Germinal center (tissue), 1 donor: ENCODE measurements around the gene DNAJC7.
"Not testable (repeated sequence)": the region's sequence is repeated elsewhere in the genome, so short reads cannot be mapped to it uniquely, and the experiment has no call there.

Experiments used
- DNase-seq: peaks from one replicate; pipeline ENCODE4 v3.0.0; 2012; ENCODE audit warnings: mixed read lengths, low spot score

DNAJC7 gene

GRCh38 chr17:42040818-42041217 is 23.6 kb upstream of the DNAJC7 start:
- DNase-seq: no peak

- no peak for DNase-seq
These were observed 22.8 kb upstream of the DNAJC7 start for GRCh38 chr17:42039794-42040763.

- DNase-seq: no peak
These were observed 21.2 kb upstream of the DNAJC7 start for GRCh38 chr17:42038221-42038973.

GRCh38 chr17:42034059-42034458 is 16.8 kb upstream of the DNAJC7 start:
- DNase-seq: no peak

- no peak for DNase-seq
These were observed 14.3 kb upstream of the DNAJC7 start for GRCh38 chr17:42031584-42031983.

- DNase-seq: no peak
These were observed 11.5 kb upstream of the DNAJC7 start for GRCh38 chr17:42028791-42029127.

GRCh38 chr17:42027961-42028790 is 10.9 kb upstream of the DNAJC7 start:
- DNase-seq: no peak

- no peak for DNase-seq
These were observed 10.3 kb upstream of the DNAJC7 start for GRCh38 chr17:42027590-42027889.

- no peak for DNase-seq
These were observed 9.8 kb upstream of the DNAJC7 start for GRCh38 chr17:42026857-42027589.

- DNase-seq: no peak
These were observed 8.7 kb upstream of the DNAJC7 start for GRCh38 chr17:42025936-42026335.

- no peak for DNase-seq
These were observed 7.9 kb upstream of the DNAJC7 start for GRCh38 chr17:42025191-42025579.

GRCh38 chr17:42023524-42024349 is 6.5 kb upstream of the DNAJC7 start:
- no peak for DNase-seq

- DNase-seq: not testable (repeated sequence)
These were observed 3.6 kb upstream of the DNAJC7 start for GRCh38 chr17:42020845-42021244.

GRCh38 chr17:42019509-42020404 is 2.5 kb upstream of the DNAJC7 start, which contains the start of gene NKIRAS2:
Gene NKIRAS2 (plus strand): TSS chr17:42020090. CDS start chr17:42021578, 1,488 bp downstream.
- peak; percentile 94 for DNase-seq

- DNase-seq: no peak
These were observed 1.7 kb upstream of the DNAJC7 start for GRCh38 chr17:42018988-42019387.

GRCh38 chr17:42018339-42018738 is 1.1 kb upstream of the DNAJC7 start:
- no peak for DNase-seq

GRCh38 chr17:42017866-42018200 is 594 bp upstream of the DNAJC7 start:
- DNase-seq: peak; percentile 40

- DNase-seq: no peak
These were observed 818 bp downstream of the DNAJC7 start for GRCh38 chr17:42016411-42016831.

GRCh38 chr17:42013740-42014139 is 3.5 kb downstream of the DNAJC7 start:
- DNase-seq: not testable (repeated sequence)

GRCh38 chr17:42012363-42012762 is 4.9 kb downstream of the DNAJC7 start:
- not testable (repeated sequence) for DNase-seq
